GM12874 (cell line): ENCODE data around the gene ZBBX.

ENCODE experiments used
- CTCF ChIP-seq: IDR thresholded peaks from 2 replicates; pipeline ENCODE4 v1.5.1; 2011; ENCODE audit warnings: low read depth, mild to moderate bottlenecking, control low read depth, low read length, moderate library complexity; ENCODE audit not compliant: insufficient read depth

The ZBBX gene

GRCh38 chr3:167382155-167382554 lies 2.1 kb upstream of the ZBBX start:
- TF ChIP-seq CTCF: no peak

- no peak for TF ChIP-seq CTCF
Observed at GRCh38 chr3:167375478-167375877, 4.6 kb downstream of the ZBBX start.

- TF ChIP-seq CTCF: no peak
Observed at GRCh38 chr3:167372138-167372537, 8.0 kb downstream of the ZBBX start.

- TF ChIP-seq CTCF: no peak
Observed at GRCh38 chr3:167361948-167362347, 18.1 kb downstream of the ZBBX start.

- TF ChIP-seq CTCF: no peak
Observed at GRCh38 chr3:167361306-167361705, 18.8 kb downstream of the ZBBX start.

- TF ChIP-seq CTCF: no peak
Observed at GRCh38 chr3:167355446-167355845, 24.7 kb downstream of the ZBBX start.

- no peak for TF ChIP-seq CTCF
Observed at GRCh38 chr3:167354751-167355150, 25.3 kb downstream of the ZBBX start.
